Activated naive CD4-positive, alpha-beta T cell treated with anti-CD3 and anti-CD28 coated beads, Interleukin-2, amount 10 ng/mL, durations not matched to agents 7 days and 5 days (primary cell): ENCODE results near the gene GALNT1.
"Not testable (repeated sequence)": the region's sequence is repeated elsewhere in the genome, so short reads cannot be mapped to it uniquely, and the experiment has no call there.

ENCODE experiments used
- CTCF ChIA-PET: fragments of 350-600 bp; sonication (Branson Sonifier 250); formaldehyde crosslinking; loops from one replicate; lab custom pipeline; 2021; ENCODE audit warnings: antibody characterized with exemption; lab: Charles Lee
- DNase-seq: peaks from one replicate; pipeline ENCODE4 v3.0.0-alpha.2; 2020
- H3K27ac Mint-ChIP-seq: one replicate; pipeline ENCODE4 v1.8.0; 2021; ENCODE audit warnings: mild to moderate bottlenecking, moderate library complexity, mixed read lengths
- H3K27me3 Mint-ChIP-seq: one replicate; pipeline ENCODE4 v1.8.0; 2021; ENCODE audit warnings: mild to moderate bottlenecking, mixed read lengths
- H3K36me3 Mint-ChIP-seq: one replicate; pipeline ENCODE4 v1.8.0; 2021; ENCODE audit warnings: mixed read lengths
- H3K4me1 Mint-ChIP-seq: one replicate; pipeline ENCODE4 v1.8.0; 2021; ENCODE audit warnings: mixed read lengths
- H3K4me3 Mint-ChIP-seq: one replicate; pipeline ENCODE4 v1.8.0; 2021; ENCODE audit warnings: mild to moderate bottlenecking, moderate library complexity, mixed read lengths
- H3K9me3 Mint-ChIP-seq: one replicate; pipeline ENCODE4 v1.8.0; 2021; ENCODE audit warnings: mixed read lengths

The GALNT1 gene

GRCh38 chr18:35576240-35576845 is 5.2 kb upstream of the GALNT1 start:
- Mint-ChIP-seq H3K9me3 (peaks cover 13% of the 10 kb centered on the region), H3K4me1 (peaks cover 20% of the 10 kb centered on the region)
- H3K36me3 Mint-ChIP-seq, H3K4me3 Mint-ChIP-seq, DNase-seq, H3K27me3 Mint-ChIP-seq, CTCF ChIA-PET, H3K27ac Mint-ChIP-seq: not testable (repeated sequence)

GRCh38 chr18:35577045-35577848 is 4.3 kb upstream of the GALNT1 start:
- Mint-ChIP-seq H3K4me3 (no peak overlapping the region), H3K27ac (no peak overlapping the region), H3K4me1 (peaks cover 21% of the 10 kb centered on the region), H3K9me3 (peaks cover 13% of the 10 kb centered on the region), H3K36me3 (peaks cover 3% of the 10 kb centered on the region), H3K27me3 (no peaks in the 10 kb centered on the region)
- CTCF ChIA-PET, result interaction anchor here (0.6 kb wide), 1 partner anchor 167 kb away, joined by 3 read pairs; no protein-coding TSS in a partner anchor
- no peak for DNase-seq

GRCh38 chr18:35578481-35578880 is 3.1 kb upstream of the GALNT1 start:
- H3K27ac Mint-ChIP-seq, result no peak overlapping the region
- peaks cover 6% of the 10 kb centered on the region for H3K36me3 Mint-ChIP-seq
- CTCF ChIA-PET, result no interaction called here
- H3K9me3 Mint-ChIP-seq, result peaks cover 13% of the 10 kb centered on the region
- no peak overlapping the region for H3K4me3 Mint-ChIP-seq
- no peaks in the 10 kb centered on the region for H3K27me3 Mint-ChIP-seq
- no peak for DNase-seq
- peaks cover 28% of the 10 kb centered on the region for H3K4me1 Mint-ChIP-seq

- Mint-ChIP-seq H3K9me3 (peaks cover 13% of the 10 kb centered on the region), H3K27me3 (no peaks in the 10 kb centered on the region), H3K4me3 (no peak overlapping the region), H3K27ac (no peak overlapping the region), H3K4me1 (peaks cover 28% of the 10 kb centered on the region), H3K36me3 (peaks cover 7% of the 10 kb centered on the region)
- CTCF ChIA-PET, result interaction anchor here (0.8 kb wide), 1 partner anchor 170 kb away, joined by 3 read pairs; no protein-coding TSS in a partner anchor
- DNase-seq, result no peak
Measured at GRCh38 chr18:35578936-35579335, 2.6 kb upstream of the GALNT1 start.

GRCh38 chr18:35580701-35581539 is 620 bp upstream of the GALNT1 start:
- Mint-ChIP-seq H3K27me3 (no peaks in the 10 kb centered on the region), H3K4me3 (peak overlapping the region; percentile 71), H3K27ac (peak overlapping the region; percentile 51), H3K36me3 (peaks cover 10% of the 10 kb centered on the region), H3K9me3 (peaks cover 16% of the 10 kb centered on the region), H3K4me1 (peaks cover 30% of the 10 kb centered on the region)
- peak; percentile 65 for DNase-seq
- CTCF ChIA-PET, result no interaction called here

GRCh38 chr18:35581898-35582641 is 530 bp downstream of the GALNT1 start:
- CTCF ChIA-PET, result interaction anchor here (1.2 kb wide), 1 partner anchor 35 kb away, joined by 3 read pairs; no protein-coding TSS in a partner anchor
- peaks cover 7% of the 10 kb centered on the region for H3K9me3 Mint-ChIP-seq

GRCh38 chr18:35582899-35583558 is 1.5 kb downstream of the GALNT1 start:
- H3K4me1 Mint-ChIP-seq, result peaks cover 23% of the 10 kb centered on the region
- no peaks in the 10 kb centered on the region for H3K27me3 Mint-ChIP-seq
- CTCF ChIA-PET, result interaction anchor here (1.2 kb wide), 1 partner anchor 34 kb away, joined by 3 read pairs; no protein-coding TSS in a partner anchor

More at GRCh38 chr18:35581898-35582641, 530 bp downstream of the GALNT1 start:
- DNase-seq, result peak; percentile 46
- peak overlapping the region; percentile 77 for H3K27ac Mint-ChIP-seq
- H3K4me1 Mint-ChIP-seq, result peaks cover 29% of the 10 kb centered on the region
- H3K4me3 Mint-ChIP-seq, result peak overlapping the region; percentile 79
- peaks cover 8% of the 10 kb centered on the region for H3K36me3 Mint-ChIP-seq
- H3K27me3 Mint-ChIP-seq, result no peaks in the 10 kb centered on the region

GRCh38 chr18:35584735-35585134 is 3.2 kb downstream of the GALNT1 start:
- Mint-ChIP-seq H3K27me3 (no peaks in the 10 kb centered on the region), H3K27ac (no peak overlapping the region), H3K4me3 (no peak overlapping the region), H3K9me3 (peaks cover 17% of the 10 kb centered on the region), H3K36me3 (peaks cover 27% of the 10 kb centered on the region), H3K4me1 (peaks cover 23% of the 10 kb centered on the region)
- DNase-seq, result no peak
- CTCF ChIA-PET, result no interaction called here

More at GRCh38 chr18:35582899-35583558, 1.5 kb downstream of the GALNT1 start:
- Mint-ChIP-seq H3K36me3 (peaks cover 15% of the 10 kb centered on the region), H3K9me3 (peaks cover 11% of the 10 kb centered on the region), H3K4me3 (peak overlapping the region; percentile 13), H3K27ac (no peak overlapping the region)
- no peak for DNase-seq

GRCh38 chr18:35585608-35586007 is 4.1 kb downstream of the GALNT1 start:
- CTCF ChIA-PET, result no interaction called here
- Mint-ChIP-seq H3K27ac (no peak overlapping the region), H3K4me3 (no peak overlapping the region), H3K27me3 (no peaks in the 10 kb centered on the region), H3K4me1 (peaks cover 21% of the 10 kb centered on the region), H3K36me3 (peaks cover 27% of the 10 kb centered on the region), H3K9me3 (peaks cover 17% of the 10 kb centered on the region)
- no peak for DNase-seq

GRCh38 chr18:35588122-35588521 is 6.6 kb downstream of the GALNT1 start:
- peaks cover 27% of the 10 kb centered on the region for H3K36me3 Mint-ChIP-seq
- peaks cover 17% of the 10 kb centered on the region for H3K9me3 Mint-ChIP-seq
- no peak overlapping the region for H3K27ac Mint-ChIP-seq
- DNase-seq, result no peak
- peaks cover 13% of the 10 kb centered on the region for H3K4me1 Mint-ChIP-seq
- CTCF ChIA-PET, result no interaction called here
- H3K27me3 Mint-ChIP-seq, result no peaks in the 10 kb centered on the region
- H3K4me3 Mint-ChIP-seq, result no peak overlapping the region

- Mint-ChIP-seq H3K9me3 (peaks cover 17% of the 10 kb centered on the region), H3K4me3 (no peak overlapping the region), H3K27ac (no peak overlapping the region), H3K27me3 (no peaks in the 10 kb centered on the region), H3K4me1 (peaks cover 7% of the 10 kb centered on the region), H3K36me3 (peaks cover 24% of the 10 kb centered on the region)
- CTCF ChIA-PET, result no interaction called here
- peak; percentile 29 for DNase-seq
Measured at GRCh38 chr18:35588995-35589394, 7.5 kb downstream of the GALNT1 start.

- H3K4me3 Mint-ChIP-seq, result no peak overlapping the region
- peaks cover 15% of the 10 kb centered on the region for H3K9me3 Mint-ChIP-seq
- no peak for DNase-seq
- peaks cover 3% of the 10 kb centered on the region for H3K4me1 Mint-ChIP-seq
- CTCF ChIA-PET, result no interaction called here
- H3K27me3 Mint-ChIP-seq, result no peaks in the 10 kb centered on the region
- no peak overlapping the region for H3K27ac Mint-ChIP-seq
- H3K36me3 Mint-ChIP-seq, result peaks cover 22% of the 10 kb centered on the region
Measured at GRCh38 chr18:35589546-35589945, 8.0 kb downstream of the GALNT1 start.

- H3K27ac Mint-ChIP-seq, result no peak overlapping the region
Measured at GRCh38 chr18:35590935-35591334, 9.4 kb downstream of the GALNT1 start.

More at GRCh38 chr18:35590935-35591334, 9.4 kb downstream of the GALNT1 start:
- peaks cover 19% of the 10 kb centered on the region for H3K36me3 Mint-ChIP-seq
- no peak overlapping the region for H3K4me3 Mint-ChIP-seq
- DNase-seq, result no peak
- H3K4me1 Mint-ChIP-seq, result peaks cover 3% of the 10 kb centered on the region
- CTCF ChIA-PET, result no interaction called here
- H3K27me3 Mint-ChIP-seq, result no peaks in the 10 kb centered on the region
- H3K9me3 Mint-ChIP-seq, result peaks cover 12% of the 10 kb centered on the region
